CD4-positive, alpha-beta T cell (primary cell): ENCODE measurements around the gene SNRPF. TPM values are rescaled to one million over a fixed set of nuclear protein-coding genes. Genes with fewer than 3 reads are reported as not detected.

Source experiments
- ATAC-seq: fragments of 200-7000 bp; cut with Tn5 transposase; one replicate; pipeline ENCODE4 v1.10.0; 2022; ENCODE audit warnings: mild to moderate bottlenecking; ENCODE audit not compliant: poor library complexity
- CTCF ChIA-PET: fragments of 350-600 bp; sonication (Branson Sonifier 250); formaldehyde crosslinking; loops from one replicate; lab custom pipeline; 2021; ENCODE audit warnings: antibody characterized with exemption, inconsistent platforms; lab: Charles Lee
- POLR2A ChIA-PET: fragments of 350-600 bp; sonication (Branson Sonifier 250); formaldehyde crosslinking; loops from one replicate; lab custom pipeline; 2021; ENCODE audit warnings: antibody characterized with exemption, inconsistent platforms; lab: Charles Lee
- DNase-seq, 14 experiments: peaks; one replicate each; pipeline ENCODE4 v3.0.0-alpha.2; 2013 to 2020; ENCODE audit warnings: mixed read lengths in 2 of 14
- H3K27ac ChIP-seq, 2 donors: one replicate each; pipeline versions ENCODE4 v1.5.1 to v1.7.0; 2013; ENCODE audit warnings: low read length in 2 of 2, low read depth in 1 of 2, mild to moderate bottlenecking in 1 of 2
- H3K27me3 ChIP-seq, 2 experiments: 1 replicate in 1 of 2; 2 replicates in 1 of 2; pipeline versions ENCODE4 v1.6.1 to v1.7.0; 2013; ENCODE audit warnings: low read length in 2 of 2, control low read depth in 1 of 2, mild to moderate bottlenecking in 1 of 2, moderate library complexity in 1 of 2; ENCODE audit not compliant: insufficient read depth in 2 of 2, control insufficient read depth in 1 of 2
- H3K36me3 ChIP-seq: one replicate; pipeline ENCODE4 v1.6.1; 2013; ENCODE audit warnings: low read length, control low read depth; ENCODE audit not compliant: insufficient read depth
- H3K4me1 ChIP-seq: one replicate; pipeline ENCODE4 v1.6.1; 2013; ENCODE audit warnings: low read length, control low read depth; ENCODE audit not compliant: insufficient read depth
- H3K4me3 ChIP-seq: one replicate; pipeline ENCODE4 v1.5.1; 2013; ENCODE audit warnings: mild to moderate bottlenecking, low read length, moderate library complexity
- H3K9me3 ChIP-seq, 2 experiments: 1 replicate in 1 of 2; 2 replicates in 1 of 2; pipeline versions ENCODE4 v1.6.1 to v1.7.0; 2013; ENCODE audit warnings: low read length in 2 of 2, mild to moderate bottlenecking in 2 of 2, control low read depth in 1 of 2, moderate library complexity in 1 of 2; ENCODE audit not compliant: control insufficient read depth in 1 of 2, insufficient read depth in 1 of 2
- H3K27ac Mint-ChIP-seq: one replicate; pipeline ENCODE4 v1.8.0; 2020; ENCODE audit warnings: mixed read lengths
- H3K27me3 Mint-ChIP-seq: one replicate; pipeline ENCODE4 v1.8.0; 2021; ENCODE audit warnings: mixed read lengths
- H3K36me3 Mint-ChIP-seq: one replicate; pipeline ENCODE4 v1.8.0; 2021; ENCODE audit warnings: low read depth, mixed read lengths
- H3K4me1 Mint-ChIP-seq: one replicate; pipeline ENCODE4 v1.8.0; 2021; ENCODE audit warnings: low read depth, mixed read lengths
- H3K4me3 Mint-ChIP-seq: one replicate; pipeline ENCODE4 v1.8.0; 2020; ENCODE audit warnings: mild to moderate bottlenecking, mixed read lengths
- H3K9me3 Mint-ChIP-seq: one replicate; pipeline ENCODE4 v1.8.0; 2020; ENCODE audit warnings: mixed read lengths
- intact Hi-C, 2 experiments: fragments of 100-400 bp; cut with DNase I in 1 of 2; cut with micrococcal nuclease in 1 of 2; formaldehyde crosslinking; loops; one replicate each; pipeline versions ENCODE4 v1.15.1 to v1.9.0; 2023 to 2025; cut with DNase I, micrococcal nuclease
- total RNA-seq, 174 experiments: library from RNA in 2 of 174; stranded (reverse) in 2 of 174; gene quantifications; one replicate each; pipeline ENCODE4 v1.2.3 and lab custom pipeline; 2021 to 2026
- TF ChIP-seq, protein P1 (sequence below): fragments of 200-600 bp; IDR thresholded peaks from one replicate; pipeline ENCODE4 v1.8.0; 2022; ENCODE audit warnings: antibody characterized with exemption, mild to moderate bottlenecking

The SNRPF gene
- total RNA-seq, 2 experiments from 2014 or later: 40.9 to 44.0 TPM

DNA sequence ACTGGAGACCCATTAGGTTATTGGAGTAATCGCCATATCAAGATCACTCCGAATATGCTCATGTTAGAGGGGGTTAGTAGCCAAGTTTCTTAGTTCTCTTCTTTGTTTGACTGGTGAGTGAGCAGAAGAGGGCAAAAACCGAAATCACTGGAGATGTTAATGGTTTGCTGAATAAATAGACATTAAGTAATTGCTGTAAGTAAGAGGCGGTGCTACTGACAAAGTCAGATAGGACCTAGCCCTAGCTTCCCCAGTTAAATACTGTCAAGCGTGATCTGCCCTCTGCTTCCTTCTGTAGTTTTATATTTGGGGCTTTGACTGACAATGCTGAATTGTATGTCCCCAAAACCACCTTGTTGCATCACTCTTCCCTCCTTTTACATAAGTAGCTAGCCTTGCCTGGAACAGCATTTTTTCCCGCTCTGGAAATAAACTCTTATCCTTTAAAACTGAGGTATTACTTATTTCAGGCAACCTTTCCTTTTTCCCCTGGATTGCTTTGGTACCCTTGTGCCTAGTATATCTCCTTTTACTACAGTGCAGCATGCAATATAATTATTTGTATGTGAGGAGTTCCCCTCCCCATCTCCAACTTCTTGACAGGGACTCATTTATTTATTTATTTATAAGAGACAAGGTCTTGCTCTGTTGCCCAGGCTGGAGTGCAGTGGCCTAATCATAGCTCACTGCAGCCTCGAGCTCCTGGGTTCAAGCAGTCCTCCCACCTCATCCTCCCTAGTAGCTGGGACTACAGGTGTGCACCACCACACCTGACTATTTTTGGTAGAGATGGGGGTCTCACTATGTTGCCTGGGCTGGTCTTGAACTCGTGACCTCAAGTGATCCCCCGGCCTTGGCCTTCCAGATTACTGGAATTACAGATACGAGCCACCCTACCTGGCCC is 1.4 kb downstream of the SNRPF start:
- H3K27ac Mint-ChIP-seq: no peak overlapping the region

DNA sequence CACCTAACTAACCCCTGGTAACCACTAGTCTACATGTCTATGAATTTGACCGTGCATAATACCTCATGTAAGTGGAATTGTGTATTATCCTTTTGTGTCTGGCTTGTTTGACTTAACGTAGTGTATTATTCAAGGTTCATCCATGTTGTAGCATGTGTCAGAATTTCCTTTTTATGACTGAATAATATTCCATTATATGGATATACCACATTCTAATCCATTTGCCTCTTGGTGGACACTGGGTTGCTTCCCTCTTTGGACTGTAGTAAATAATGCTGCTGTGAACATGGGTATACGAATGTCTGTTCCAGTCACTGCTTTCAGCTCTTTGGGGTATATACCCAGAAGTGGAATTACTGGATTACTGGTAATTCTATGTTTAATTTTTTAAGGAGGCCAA is 3.3 kb downstream of the SNRPF start:
- H3K27me3 ChIP-seq: no peaks in the 10 kb centered on the region
- Mint-ChIP-seq H3K36me3 (peaks cover 65% of the 10 kb centered on the region), H3K27me3 (peaks cover 4% of the 10 kb centered on the region), H3K4me1 (peaks cover 6% of the 10 kb centered on the region), H3K27ac (no peak overlapping the region), H3K4me3 (no peak overlapping the region), H3K9me3 (no peaks in the 10 kb centered on the region)
- ATAC-seq (no peak), DNase-seq (no peak)
- TF ChIP-seq, protein P1, sequence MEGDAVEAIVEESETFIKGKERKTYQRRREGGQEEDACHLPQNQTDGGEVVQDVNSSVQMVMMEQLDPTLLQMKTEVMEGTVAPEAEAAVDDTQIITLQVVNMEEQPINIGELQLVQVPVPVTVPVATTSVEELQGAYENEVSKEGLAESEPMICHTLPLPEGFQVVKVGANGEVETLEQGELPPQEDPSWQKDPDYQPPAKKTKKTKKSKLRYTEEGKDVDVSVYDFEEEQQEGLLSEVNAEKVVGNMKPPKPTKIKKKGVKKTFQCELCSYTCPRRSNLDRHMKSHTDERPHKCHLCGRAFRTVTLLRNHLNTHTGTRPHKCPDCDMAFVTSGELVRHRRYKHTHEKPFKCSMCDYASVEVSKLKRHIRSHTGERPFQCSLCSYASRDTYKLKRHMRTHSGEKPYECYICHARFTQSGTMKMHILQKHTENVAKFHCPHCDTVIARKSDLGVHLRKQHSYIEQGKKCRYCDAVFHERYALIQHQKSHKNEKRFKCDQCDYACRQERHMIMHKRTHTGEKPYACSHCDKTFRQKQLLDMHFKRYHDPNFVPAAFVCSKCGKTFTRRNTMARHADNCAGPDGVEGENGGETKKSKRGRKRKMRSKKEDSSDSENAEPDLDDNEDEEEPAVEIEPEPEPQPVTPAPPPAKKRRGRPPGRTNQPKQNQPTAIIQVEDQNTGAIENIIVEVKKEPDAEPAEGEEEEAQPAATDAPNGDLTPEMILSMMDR: no peak
- no peak overlapping the region for H3K27ac ChIP-seq
- H3K4me3 ChIP-seq: no peak overlapping the region
- ChIA-PET CTCF (no interaction called here), POLR2A (no interaction called here)
- H3K4me1 ChIP-seq: peaks cover 22% of the 10 kb centered on the region
- H3K36me3 ChIP-seq: peaks cover 58% of the 10 kb centered on the region
- intact Hi-C loops: loop anchor here in 1 of 2 experiments (5.0 to 10.0 kb wide), 2 partner anchors 80 to 343 kb away; partner anchors contain the start of genes AMDHD1 and CCDC38
- H3K9me3 ChIP-seq: no peaks in the 10 kb centered on the region

More for the DNA sequence above, 1.4 kb downstream of the SNRPF start:
- H3K4me3 ChIP-seq: peak overlapping the region; percentile 83
- H3K9me3 ChIP-seq: no peaks in the 10 kb centered on the region
- peaks cover 6% of the 10 kb centered on the region for H3K4me1 Mint-ChIP-seq
- H3K27me3 ChIP-seq: no peaks in the 10 kb centered on the region
- H3K36me3 Mint-ChIP-seq: peaks cover 50% of the 10 kb centered on the region
- peak overlapping the region; percentile 51 for H3K4me3 Mint-ChIP-seq
- POLR2A ChIA-PET: no interaction called here
- no peak overlapping the region for H3K27ac ChIP-seq
- DNase-seq (no peak), ATAC-seq (no peak)
- H3K36me3 ChIP-seq: peaks cover 41% of the 10 kb centered on the region
- H3K4me1 ChIP-seq: peaks cover 22% of the 10 kb centered on the region
- H3K9me3 Mint-ChIP-seq: no peaks in the 10 kb centered on the region
- TF ChIP-seq, protein P1: no peak
- CTCF ChIA-PET: interaction anchor here (1.3 kb wide), 1 partner anchor 138 kb away, joined by 3 read pairs; no protein-coding TSS in a partner anchor
- intact Hi-C loops: loop anchor here (2.0 to 10.0 kb wide), 12 partner anchors 82 to 1595 kb away; partner anchors contain the start of genes AMDHD1 (in 2 of the 2), CCDC38 (in 2 of the 2), FGD6 (in 1 of the 2) and LTA4H (in 1 of the 2)
- peaks cover 4% of the 10 kb centered on the region for H3K27me3 Mint-ChIP-seq

DNA sequence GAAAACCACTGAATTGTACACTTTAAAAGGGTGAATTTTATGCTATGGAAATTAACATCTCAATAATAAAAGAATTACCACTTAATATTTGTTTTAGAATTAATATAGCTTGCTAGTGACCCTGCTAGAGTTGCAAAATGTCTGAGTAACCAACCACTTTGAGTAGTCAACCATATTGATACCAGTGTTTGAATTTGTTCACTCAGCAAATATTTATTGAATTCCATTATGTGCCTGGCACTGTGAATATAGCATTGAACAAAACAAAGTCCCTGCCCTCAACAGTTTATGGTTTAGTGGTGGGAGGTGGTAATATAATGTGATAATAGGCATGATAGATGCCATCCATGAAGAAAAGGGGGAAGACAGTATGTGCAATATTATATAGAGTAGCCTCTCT is 4.6 kb downstream of the SNRPF start:
- ChIA-PET CTCF (no interaction called here), POLR2A (no interaction called here)
- no peak for DNase-seq
- no peak for ATAC-seq
- no peak overlapping the region for H3K27ac Mint-ChIP-seq
- no peak overlapping the region for H3K27ac ChIP-seq
- H3K4me1 ChIP-seq: peaks cover 16% of the 10 kb centered on the region
- no peaks in the 10 kb centered on the region for H3K9me3 ChIP-seq
- peaks cover 6% of the 10 kb centered on the region for H3K4me1 Mint-ChIP-seq
- H3K36me3 ChIP-seq: peaks cover 69% of the 10 kb centered on the region
- TF ChIP-seq, protein P1: no peak
- H3K27me3 ChIP-seq: no peaks in the 10 kb centered on the region
- intact Hi-C loops: loop anchor here in 1 of 2 experiments (5.0 to 10.0 kb wide), 2 partner anchors 79 to 341 kb away; partner anchors contain the start of genes AMDHD1 and CCDC38
- no peak overlapping the region for H3K4me3 ChIP-seq
- peaks cover 78% of the 10 kb centered on the region for H3K36me3 Mint-ChIP-seq
- no peak overlapping the region for H3K4me3 Mint-ChIP-seq
- no peaks in the 10 kb centered on the region for H3K9me3 Mint-ChIP-seq
- H3K27me3 Mint-ChIP-seq: no peaks in the 10 kb centered on the region
